Activated T-helper 17 cell treated with anti-CD3 and anti-CD28 coated beads, Interleukin-2, amount 50 U/mL, for 72 hours (primary cell): ENCODE measurements around the gene CFAP141. TPM values are rescaled to one million over a fixed set of nuclear protein-coding genes. Genes with fewer than 3 reads are reported as not detected.
A peak's percentile ranks its signal among the peaks of the same experiment; 100 is the strongest.
"Not testable (repeated sequence)": the region's sequence is repeated elsewhere in the genome, so short reads cannot be mapped to it uniquely, and the experiment has no call there.

Source experiments
- ATAC-seq: fragments of 150-1000 bp; cut with Tn5 transposase; replicated peaks from 2 replicates; pipeline ENCODE4 v1.10.0; 2021; ENCODE audit warnings: mild to moderate bottlenecking, moderate library complexity
- H3K27ac Mint-ChIP-seq: one replicate; pipeline ENCODE4 v1.8.0; 2022; ENCODE audit warnings: mixed read lengths
- H3K27me3 Mint-ChIP-seq: one replicate; pipeline ENCODE4 v1.8.0; 2022; ENCODE audit warnings: mixed read lengths
- H3K36me3 Mint-ChIP-seq: one replicate; pipeline ENCODE4 v1.8.0; 2022; ENCODE audit warnings: low read depth, mild to moderate bottlenecking, mixed read lengths
- H3K4me1 Mint-ChIP-seq: one replicate; pipeline ENCODE4 v1.8.0; 2022; ENCODE audit warnings: mixed read lengths
- H3K4me3 Mint-ChIP-seq: one replicate; pipeline ENCODE4 v1.8.0; 2022; ENCODE audit warnings: mild to moderate bottlenecking, mixed read lengths
- H3K9me3 Mint-ChIP-seq: one replicate; pipeline ENCODE4 v1.8.0; 2022; ENCODE audit warnings: mixed read lengths
- total RNA-seq, 2 donors: library from RNA; stranded (reverse); gene quantifications; one replicate each; pipeline ENCODE4 v1.2.3, GENCODE V29; 2022

The CFAP141 gene
- total RNA-seq, 2 donors from 2014 or later = not detected

- peak; percentile 23 for ATAC-seq
- peaks cover 45% of the 10 kb centered on the region for H3K4me1 Mint-ChIP-seq
- H3K36me3 Mint-ChIP-seq = peaks cover 97% of the 10 kb centered on the region
- H3K27me3 Mint-ChIP-seq = no peaks in the 10 kb centered on the region
- peak overlapping the region; percentile 96 for H3K27ac Mint-ChIP-seq
- peak overlapping the region; percentile 94 for H3K4me3 Mint-ChIP-seq
- peaks cover 3% of the 10 kb centered on the region for H3K9me3 Mint-ChIP-seq
Observed at GRCh38 chr1:154221278-154222001, 15.3 kb upstream of the CFAP141 start.

GRCh38 chr1:154220970-154221277, 14.8 kb upstream of the CFAP141 start:
- H3K4me3 Mint-ChIP-seq = peak overlapping the region; percentile 94
- H3K27ac Mint-ChIP-seq = peak overlapping the region; percentile 96
- H3K9me3 Mint-ChIP-seq = peaks cover 3% of the 10 kb centered on the region
- ATAC-seq = no peak
- H3K27me3 Mint-ChIP-seq = no peaks in the 10 kb centered on the region
- peaks cover 97% of the 10 kb centered on the region for H3K36me3 Mint-ChIP-seq
- peaks cover 40% of the 10 kb centered on the region for H3K4me1 Mint-ChIP-seq

GRCh38 chr1:154220071-154220969, 14.2 kb upstream of the CFAP141 start, which contains the start of gene UBAP2L:
UBAP2L (plus strand) TSS chr1:154220955; CDS start chr1:154225124, 4,169 bp downstream.
- H3K27ac Mint-ChIP-seq = peak within 1 kb of the TSS; percentile 96
- H3K4me3 Mint-ChIP-seq = peak within 1 kb of the TSS; percentile 94
- ATAC-seq = peak; percentile 96
- H3K4me1 Mint-ChIP-seq = peaks cover 34% of the 10 kb centered on the region
- H3K9me3 Mint-ChIP-seq = peaks cover 3% of the 10 kb centered on the region
- H3K36me3 Mint-ChIP-seq = peaks cover 96% of the 10 kb centered on the region
- H3K27me3 Mint-ChIP-seq = no peaks in the 10 kb centered on the region

- H3K4me3 Mint-ChIP-seq = peak overlapping the region; percentile 94
- H3K36me3 Mint-ChIP-seq = peaks cover 96% of the 10 kb centered on the region
- H3K27ac Mint-ChIP-seq = peak overlapping the region; percentile 96
- peaks cover 33% of the 10 kb centered on the region for H3K4me1 Mint-ChIP-seq
- no peaks in the 10 kb centered on the region for H3K27me3 Mint-ChIP-seq
- ATAC-seq = no peak
- peaks cover 3% of the 10 kb centered on the region for H3K9me3 Mint-ChIP-seq
Observed at GRCh38 chr1:154219541-154219940, 13.4 kb upstream of the CFAP141 start.

GRCh38 chr1:154218545-154218944, 12.4 kb upstream of the CFAP141 start:
- H3K27ac Mint-ChIP-seq = peak overlapping the region; percentile 96
- ATAC-seq = no peak
- H3K4me3 Mint-ChIP-seq = peak overlapping the region; percentile 94
- peaks cover 96% of the 10 kb centered on the region for H3K36me3 Mint-ChIP-seq
- peaks cover 3% of the 10 kb centered on the region for H3K9me3 Mint-ChIP-seq
- H3K4me1 Mint-ChIP-seq = peaks cover 26% of the 10 kb centered on the region
- no peaks in the 10 kb centered on the region for H3K27me3 Mint-ChIP-seq

GRCh38 chr1:154213274-154213673, 7.1 kb upstream of the CFAP141 start:
- H3K27me3 Mint-ChIP-seq = no peaks in the 10 kb centered on the region
- H3K9me3 Mint-ChIP-seq = no peaks in the 10 kb centered on the region
- H3K36me3 Mint-ChIP-seq = peaks cover 97% of the 10 kb centered on the region
- ATAC-seq = peak; percentile 98
- peak overlapping the region; percentile 89 for H3K27ac Mint-ChIP-seq
- H3K4me1 Mint-ChIP-seq = peaks cover 15% of the 10 kb centered on the region
- H3K4me3 Mint-ChIP-seq = peak overlapping the region; percentile 47

GRCh38 chr1:154212083-154212482, 6.0 kb upstream of the CFAP141 start:
- ATAC-seq = no peak
- peak overlapping the region; percentile 51 for H3K27ac Mint-ChIP-seq
- H3K4me1 Mint-ChIP-seq = peaks cover 19% of the 10 kb centered on the region
- H3K9me3 Mint-ChIP-seq = no peaks in the 10 kb centered on the region
- H3K4me3 Mint-ChIP-seq = no peak overlapping the region
- peaks cover 97% of the 10 kb centered on the region for H3K36me3 Mint-ChIP-seq
- no peaks in the 10 kb centered on the region for H3K27me3 Mint-ChIP-seq

GRCh38 chr1:154208677-154209388, 2.7 kb upstream of the CFAP141 start:
- peaks cover 88% of the 10 kb centered on the region for H3K36me3 Mint-ChIP-seq
- H3K4me3 Mint-ChIP-seq = no peak overlapping the region
- peaks cover 31% of the 10 kb centered on the region for H3K4me1 Mint-ChIP-seq
- ATAC-seq = no peak
- no peaks in the 10 kb centered on the region for H3K9me3 Mint-ChIP-seq
- peak overlapping the region; percentile 18 for H3K27ac Mint-ChIP-seq
- no peaks in the 10 kb centered on the region for H3K27me3 Mint-ChIP-seq

- peaks cover 26% of the 10 kb centered on the region for H3K4me1 Mint-ChIP-seq
- H3K36me3 Mint-ChIP-seq = peaks cover 72% of the 10 kb centered on the region
- no peak for ATAC-seq
- H3K27ac Mint-ChIP-seq = peak overlapping the region; percentile 92
- no peak overlapping the region for H3K4me3 Mint-ChIP-seq
- H3K27me3 Mint-ChIP-seq = no peaks in the 10 kb centered on the region
- no peaks in the 10 kb centered on the region for H3K9me3 Mint-ChIP-seq
Observed at GRCh38 chr1:154207262-154207661, 1.1 kb upstream of the CFAP141 start.

GRCh38 chr1:154205778-154206177, 355 bp downstream of the CFAP141 start:
- not testable (repeated sequence) for H3K27me3 Mint-ChIP-seq, ATAC-seq, H3K9me3 Mint-ChIP-seq
- Mint-ChIP-seq H3K4me3 (peak overlapping the region; percentile 6), H3K36me3 (peaks cover 59% of the 10 kb centered on the region), H3K27ac (peak overlapping the region; percentile 92), H3K4me1 (peaks cover 22% of the 10 kb centered on the region)

- Mint-ChIP-seq H3K4me1 (no peaks in the 10 kb centered on the region), H3K27ac (no peak overlapping the region), H3K36me3 (no peaks in the 10 kb centered on the region), H3K27me3 (no peaks in the 10 kb centered on the region), H3K9me3 (no peaks in the 10 kb centered on the region), H3K4me3 (no peak overlapping the region)
- peak; percentile 19 for ATAC-seq
Observed at GRCh38 chr1:154199563-154199879, 6.6 kb downstream of the CFAP141 start.

- Mint-ChIP-seq H3K27me3 (peaks cover 2% of the 10 kb centered on the region), H3K27ac (no peak overlapping the region), H3K4me3 (no peak overlapping the region), H3K36me3 (no peaks in the 10 kb centered on the region), H3K9me3 (no peaks in the 10 kb centered on the region), H3K4me1 (peaks cover 3% of the 10 kb centered on the region)
- ATAC-seq = peak; percentile 76
Observed at GRCh38 chr1:154198756-154199562, 7.2 kb downstream of the CFAP141 start.

GRCh38 chr1:154193821-154194220, 12.3 kb downstream of the CFAP141 start:
- Mint-ChIP-seq H3K27me3 (peaks cover 15% of the 10 kb centered on the region), H3K4me3 (no peak overlapping the region), H3K4me1 (peaks cover 4% of the 10 kb centered on the region), H3K9me3 (no peaks in the 10 kb centered on the region), H3K27ac (peak overlapping the region; percentile 7), H3K36me3 (no peaks in the 10 kb centered on the region)
- ATAC-seq = no peak

GRCh38 chr1:154192476-154192875, 13.7 kb downstream of the CFAP141 start:
- Mint-ChIP-seq H3K27me3 (peaks cover 15% of the 10 kb centered on the region), H3K4me3 (no peak overlapping the region), H3K27ac (no peak overlapping the region), H3K9me3 (no peaks in the 10 kb centered on the region), H3K4me1 (peaks cover 4% of the 10 kb centered on the region), H3K36me3 (no peaks in the 10 kb centered on the region)
- ATAC-seq = no peak
